Karpas-422 (cell line): Measurements from ENCODE around the gene ZNF805. TPM values are rescaled to one million over a fixed set of nuclear protein-coding genes. Genes with fewer than 3 reads are reported as not detected.
A peak's percentile ranks its signal among the peaks of the same experiment; 100 is the strongest.
"Not testable (repeated sequence)": the region's sequence is repeated elsewhere in the genome, so short reads cannot be mapped to it uniquely, and the experiment has no call there.

Experiments
- DNase-seq: peaks from one replicate; pipeline ENCODE4 v3.0.0-alpha.2; 2015
- H2AFZ ChIP-seq: fragments of 200-600 bp; sonication (generic); 2 replicates; pipeline ENCODE4 v1.6.1; 2014; ENCODE audit warnings: antibody characterized with exemption, low read length, mixed read lengths
- H3K27ac ChIP-seq: fragments of 200-600 bp; sonication (generic); 2 replicates; pipeline ENCODE4 v1.5.1; 2014; ENCODE audit warnings: mild to moderate bottlenecking, low read length, moderate library complexity
- H3K27me3 ChIP-seq: fragments of 200-600 bp; sonication (generic); 2 replicates; pipeline ENCODE4 v1.6.1; 2014; ENCODE audit warnings: low read length, mixed read lengths
- H3K36me3 ChIP-seq: fragments of 200-600 bp; sonication (generic); 2 replicates; pipeline ENCODE4 v1.6.1; 2014; ENCODE audit warnings: low read length, mixed read lengths; ENCODE audit not compliant: insufficient read depth
- H3K4me1 ChIP-seq: fragments of 200-600 bp; sonication (generic); 2 replicates; pipeline ENCODE4 v1.6.1; 2014; ENCODE audit warnings: mild to moderate bottlenecking, low read length, mixed read lengths
- H3K4me2 ChIP-seq: fragments of 200-600 bp; sonication (generic); 2 replicates; pipeline ENCODE4 v1.6.1; 2014; ENCODE audit warnings: low read length, low read depth, mild to moderate bottlenecking; ENCODE audit not compliant: poor library complexity, severe bottlenecking
- H3K4me3 ChIP-seq: fragments of 200-600 bp; sonication (generic); 2 replicates; pipeline ENCODE4 v1.5.1; 2014; ENCODE audit warnings: mild to moderate bottlenecking, antibody characterized with exemption, low read length, mixed read lengths
- H3K79me2 ChIP-seq: fragments of 200-600 bp; sonication (generic); 2 replicates; pipeline ENCODE4 v1.6.1; 2014; ENCODE audit warnings: mild to moderate bottlenecking, low read length, mixed read lengths
- H3K9ac ChIP-seq: fragments of 200-600 bp; sonication (generic); 2 replicates; pipeline ENCODE4 v1.6.0; 2014; ENCODE audit warnings: low read length
- H3K9me2 ChIP-seq: fragments of 200-600 bp; sonication (generic), shearing (Covaris generic); replicated peaks from 2 replicates; pipeline ENCODE4 v1.6.0; 2014; ENCODE audit warnings: mild to moderate bottlenecking, low read length, moderate library complexity; ENCODE audit not compliant: insufficient read depth
- H3K9me3 ChIP-seq: fragments of 300-700, 200-600 bp; sonication (generic); 2 replicates; pipeline ENCODE4 v1.6.1; 2014; ENCODE audit warnings: low read length, mixed read lengths
- H4K20me1 ChIP-seq: fragments of 200-600 bp; sonication (generic); 2 replicates; pipeline ENCODE4 v1.6.1; 2014; ENCODE audit warnings: mild to moderate bottlenecking, antibody characterized with exemption, low read length, low read depth; ENCODE audit not compliant: insufficient read depth
- total RNA-seq: library from RNA; depleted of rRNA; stranded (reverse); fragments of >200 nt; shearing (Covaris generic); gene quantifications from 2 replicates; pipeline ENCODE4 v1.2.3, GENCODE V29; 2014; ENCODE audit warnings: low replicate concordance; rRNA removed

Gene ZNF805
- total RNA-seq, result 20.5 and 23.6 TPM in 2 replicates

GRCh38 chr19:57240311-57241090, at the start of gene ZNF805:
TSS of gene ZNF805 (plus strand) at chr19:57240632. CDS start at chr19:57240892, 260 bp downstream.
- Histone ChIP-seq H3K4me1 (peaks cover 18% of the 10 kb centered on the region), H3K4me3 (peak within 1 kb of the TSS; percentile 76), H4K20me1 (no peaks in the 10 kb centered on the region), H3K79me2 (peaks cover 46% of the 10 kb centered on the region), H3K27me3 (no peaks in the 10 kb centered on the region), H3K9ac (peak within 1 kb of the TSS; percentile 82), H3K27ac (peak within 1 kb of the TSS; percentile 42), H3K9me2 (no peaks in the 10 kb centered on the region), H3K9me3 (no peaks in the 10 kb centered on the region), H3K4me2 (peak within 1 kb of the TSS; percentile 75), H3K36me3 (peaks cover 14% of the 10 kb centered on the region), H2AFZ (peak within 1 kb of the TSS; percentile 99)
- DNase-seq, result peak; percentile 99

GRCh38 chr19:57191141-57192076, 49.0 kb upstream of the ZNF805 start, which contains the start of gene ZNF264:
TSS of gene ZNF264 (plus strand) at chr19:57191500. CDS start at chr19:57191914, 414 bp downstream.
- peaks cover 9% of the 10 kb centered on the region for H4K20me1 ChIP-seq
- H3K79me2 ChIP-seq, result peaks cover 37% of the 10 kb centered on the region
- no peaks in the 10 kb centered on the region for H3K27me3 ChIP-seq
- peak within 1 kb of the TSS; percentile 94 for H3K9ac ChIP-seq
- peak within 1 kb of the TSS; percentile 95 for H2AFZ ChIP-seq
- H3K9me3 ChIP-seq, result peaks cover 20% of the 10 kb centered on the region
- H3K9me2 ChIP-seq, result no peaks in the 10 kb centered on the region
- H3K36me3 ChIP-seq, result peaks cover 39% of the 10 kb centered on the region
- peak; percentile 98 for DNase-seq
- H3K27ac ChIP-seq, result peak within 1 kb of the TSS; percentile 26; the same call in 1 of the 2 replicates
- H3K4me3 ChIP-seq, result peak within 1 kb of the TSS; percentile 88
- peaks cover 18% of the 10 kb centered on the region for H3K4me1 ChIP-seq
- peak within 1 kb of the TSS; percentile 84 for H3K4me2 ChIP-seq

- Histone ChIP-seq H3K27me3 (no peaks in the 10 kb centered on the region), H4K20me1 (peaks cover 9% of the 10 kb centered on the region), H3K4me1 (peaks cover 18% of the 10 kb centered on the region), H3K9ac (peak overlapping the region; percentile 94), H2AFZ (peak overlapping the region; percentile 95; the same call in 1 of the 2 replicates), H3K36me3 (peaks cover 44% of the 10 kb centered on the region), H3K79me2 (peaks cover 37% of the 10 kb centered on the region), H3K4me3 (peak overlapping the region; percentile 88), H3K27ac (peak overlapping the region; percentile 26; the same call in 1 of the 2 replicates), H3K4me2 (peak overlapping the region; percentile 84), H3K9me3 (peaks cover 20% of the 10 kb centered on the region), H3K9me2 (no peaks in the 10 kb centered on the region)
- no peak for DNase-seq
These were observed 48.4 kb upstream of the ZNF805 start for GRCh38 chr19:57192077-57192420.

GRCh38 chr19:57192993-57193392, 47.4 kb upstream of the ZNF805 start:
- H3K27ac ChIP-seq, result no peak overlapping the region
- no peak for DNase-seq
- no peak overlapping the region for H2AFZ ChIP-seq
- H3K9me2 ChIP-seq, result no peaks in the 10 kb centered on the region
- peak overlapping the region; percentile 84 for H3K4me2 ChIP-seq
- H3K36me3 ChIP-seq, result peaks cover 44% of the 10 kb centered on the region
- H3K27me3 ChIP-seq, result no peaks in the 10 kb centered on the region
- peak overlapping the region; percentile 88 for H3K4me3 ChIP-seq
- peaks cover 13% of the 10 kb centered on the region for H3K9me3 ChIP-seq
- peaks cover 37% of the 10 kb centered on the region for H3K79me2 ChIP-seq
- H4K20me1 ChIP-seq, result peaks cover 9% of the 10 kb centered on the region
- peak overlapping the region; percentile 94; the same call in 1 of the 2 replicates for H3K9ac ChIP-seq
- peaks cover 18% of the 10 kb centered on the region for H3K4me1 ChIP-seq

- H3K9ac ChIP-seq, H2AFZ ChIP-seq, H3K27me3 ChIP-seq, DNase-seq, H4K20me1 ChIP-seq, H3K9me3 ChIP-seq, H3K4me3 ChIP-seq, H3K9me2 ChIP-seq, H3K27ac ChIP-seq, H3K4me2 ChIP-seq: not testable (repeated sequence)
- H3K36me3 ChIP-seq, result peaks cover 42% of the 10 kb centered on the region
- peaks cover 51% of the 10 kb centered on the region for H3K79me2 ChIP-seq
- peaks cover 20% of the 10 kb centered on the region for H3K4me1 ChIP-seq
These were observed 42.6 kb upstream of the ZNF805 start for GRCh38 chr19:57197874-57198273.

- peaks cover 51% of the 10 kb centered on the region for H3K79me2 ChIP-seq
- H3K36me3 ChIP-seq, result peaks cover 17% of the 10 kb centered on the region
These were observed 38.3 kb upstream of the ZNF805 start for GRCh38 chr19:57202160-57202559.

GRCh38 chr19:57210381-57210780, 30.1 kb upstream of the ZNF805 start:
- Histone ChIP-seq H3K9ac (no peak overlapping the region), H3K36me3 (peaks cover 62% of the 10 kb centered on the region), H3K4me1 (no peaks in the 10 kb centered on the region), H3K9me3 (no peaks in the 10 kb centered on the region), H3K79me2 (peaks cover 49% of the 10 kb centered on the region), H3K9me2 (no peaks in the 10 kb centered on the region), H4K20me1 (no peaks in the 10 kb centered on the region), H2AFZ (no peak overlapping the region), H3K27me3 (no peaks in the 10 kb centered on the region), H3K27ac (no peak overlapping the region), H3K4me2 (no peak overlapping the region), H3K4me3 (no peak overlapping the region)
- no peak for DNase-seq

More at GRCh38 chr19:57202160-57202559, 38.3 kb upstream of the ZNF805 start:
- DNase-seq, result no peak
- H3K9me3 ChIP-seq, result no peaks in the 10 kb centered on the region
- no peak overlapping the region for H3K4me3 ChIP-seq
- H3K4me2 ChIP-seq, result no peak overlapping the region
- no peak overlapping the region for H3K27ac ChIP-seq
- no peaks in the 10 kb centered on the region for H3K9me2 ChIP-seq
- peaks cover 14% of the 10 kb centered on the region for H3K4me1 ChIP-seq
- no peaks in the 10 kb centered on the region for H4K20me1 ChIP-seq
- H2AFZ ChIP-seq, result no peak overlapping the region
- no peak overlapping the region for H3K9ac ChIP-seq
- no peaks in the 10 kb centered on the region for H3K27me3 ChIP-seq

GRCh38 chr19:57212109-57212508, 28.3 kb upstream of the ZNF805 start:
- no peak overlapping the region for H2AFZ ChIP-seq
- H3K9ac ChIP-seq, result no peak overlapping the region
- H3K36me3 ChIP-seq, result peaks cover 72% of the 10 kb centered on the region
- H3K9me3 ChIP-seq, result no peaks in the 10 kb centered on the region
- H3K4me3 ChIP-seq, result no peak overlapping the region
- no peak overlapping the region for H3K27ac ChIP-seq
- H3K27me3 ChIP-seq, result no peaks in the 10 kb centered on the region
- DNase-seq, result no peak
- no peaks in the 10 kb centered on the region for H3K9me2 ChIP-seq
- no peaks in the 10 kb centered on the region for H4K20me1 ChIP-seq
- no peaks in the 10 kb centered on the region for H3K4me1 ChIP-seq
- no peak overlapping the region for H3K4me2 ChIP-seq
- H3K79me2 ChIP-seq, result peaks cover 61% of the 10 kb centered on the region
